Activated CD8-positive, alpha-beta memory T cell treated with anti-CD3 and anti-CD28 coated beads, Interleukin-2, amount 50 U/mL, for 24 hours (primary cell): Measurements from ENCODE around the gene UFC1.
A peak's percentile ranks its signal among the peaks of the same experiment; 100 is the strongest.

Experiments
- DNase-seq: peaks from one replicate; pipeline ENCODE4 v3.0.0-alpha.2; 2020; ENCODE audit errors: extremely low read depth

Gene UFC1

GRCh38 chr1:161192476-161193465 lies 39.0 kb downstream of the UFC1 start:
- peak; percentile 44 for DNase-seq

GRCh38 chr1:161193561-161194235 lies 39.9 kb downstream of the UFC1 start:
- no peak for DNase-seq

GRCh38 chr1:161195171-161195570 lies 41.4 kb downstream of the UFC1 start:
- DNase-seq: no peak

- no peak for DNase-seq
Measured at GRCh38 chr1:161196111-161196510, 42.3 kb downstream of the UFC1 start.

GRCh38 chr1:161196521-161197451 lies 43.0 kb downstream of the UFC1 start:
- no peak for DNase-seq

- no peak for DNase-seq
Measured at GRCh38 chr1:161197560-161198193, 43.9 kb downstream of the UFC1 start.

GRCh38 chr1:161198194-161198896 lies 44.6 kb downstream of the UFC1 start:
- no peak for DNase-seq

- DNase-seq: no peak
Measured at GRCh38 chr1:161198897-161199431, 45.2 kb downstream of the UFC1 start, which contains the start of gene ADAMTS4. ADAMTS4 (minus strand) TSS chr1:161199054; CDS start chr1:161198627, 427 bp downstream.

GRCh38 chr1:161199506-161200139 lies 45.8 kb downstream of the UFC1 start:
- no peak for DNase-seq

GRCh38 chr1:161200421-161200991 lies 46.7 kb downstream of the UFC1 start:
- no peak for DNase-seq

GRCh38 chr1:161200992-161201835 lies 47.4 kb downstream of the UFC1 start:
- no peak for DNase-seq

GRCh38 chr1:161201836-161202712 lies 48.3 kb downstream of the UFC1 start, which contains the start of gene NDUFS2:
NDUFS2 (plus strand) TSS chr1:161202367; CDS start chr1:161202386, 19 bp downstream.
- DNase-seq: peak; percentile 94

- DNase-seq: no peak
Measured at GRCh38 chr1:161206411-161207140, 52.8 kb downstream of the UFC1 start.

- DNase-seq: no peak
Measured at GRCh38 chr1:161207173-161207572, 53.4 kb downstream of the UFC1 start.
